Measurements from ENCODE around the gene PFN1.

The PFN1 gene

GRCh38 chr17:4895657-4896331, 52.5 kb downstream of the PFN1 start:
- DNase-seq = no peak
